IPS-11a (cell line): ENCODE data around the gene LRP4.
"Not testable (repeated sequence)": the region's sequence is repeated elsewhere in the genome, so short reads cannot be mapped to it uniquely, and the experiment has no call there.

Experiments used
- H3K4me3 ChIP-seq: one replicate; pipeline ENCODE4 v1.5.1; 2013; ENCODE audit warnings: low read depth, low read length, control low read depth

LRP4 gene

DNA sequence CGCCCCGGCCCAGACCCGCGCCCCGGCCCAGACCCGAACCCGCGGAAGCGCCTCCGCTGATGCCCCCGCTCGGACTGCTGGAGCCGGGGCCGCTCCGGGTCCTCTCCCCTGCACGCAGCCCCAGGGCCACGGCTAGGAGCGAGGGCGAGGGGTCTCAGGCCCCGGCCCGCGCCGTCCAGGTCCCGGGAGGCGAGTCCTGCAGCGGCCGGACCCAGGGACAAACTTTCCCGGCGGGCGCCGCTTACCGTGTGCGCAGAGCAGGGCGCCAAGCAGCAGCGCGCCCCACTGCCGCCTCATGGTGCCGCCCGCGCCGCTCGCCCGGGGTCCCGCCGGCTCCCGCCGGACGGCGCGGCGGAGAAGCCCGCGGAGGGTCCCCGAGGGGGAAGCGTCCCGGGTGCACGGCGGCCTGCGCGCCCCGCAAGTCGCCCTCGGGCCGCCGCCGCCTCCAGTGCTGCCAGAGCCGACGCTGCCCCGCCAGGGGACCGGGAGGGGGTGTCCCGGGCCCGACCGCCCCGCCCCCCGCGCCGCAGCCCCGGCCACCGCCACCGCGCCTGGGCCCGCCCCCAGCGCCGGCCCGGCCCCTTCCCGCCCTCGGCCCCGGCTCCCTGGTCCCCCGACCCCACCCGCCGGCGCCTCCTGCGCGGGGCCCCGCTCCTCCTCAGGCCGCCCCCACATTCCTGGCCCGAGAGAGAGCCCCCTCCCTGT, at the start of gene LRP4:
Gene LRP4, minus strand, starts transcription at position 468 of the 705 bp plus-strand sequence. Its CDS starts 171 bp downstream, at position 297.
- peak within 1 kb of the TSS; percentile 65 for H3K4me3 ChIP-seq

DNA sequence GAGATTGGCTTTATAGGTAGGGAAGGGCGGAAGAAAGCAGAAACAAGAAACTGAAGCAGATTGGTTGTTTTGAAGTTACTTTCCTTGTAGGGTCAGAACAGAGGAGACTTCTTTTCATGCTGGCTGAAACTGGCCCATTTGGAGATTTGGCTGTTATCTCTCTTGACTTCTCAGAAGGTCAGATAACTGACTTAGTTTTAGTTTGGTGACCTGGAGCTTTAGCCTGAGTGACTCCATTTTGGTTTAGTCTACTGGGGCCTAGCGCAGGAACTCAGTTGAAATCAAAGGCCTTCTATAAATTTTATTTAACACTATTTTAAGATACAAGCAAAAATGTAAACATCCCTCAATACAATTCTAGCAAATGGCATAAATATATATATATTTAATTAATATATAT, 49.6 kb upstream of the LRP4 start:
- H3K4me3 ChIP-seq = no peak overlapping the region

- H3K4me3 ChIP-seq = no peak overlapping the region
These were observed 48.4 kb upstream of the LRP4 start for GRCh38 chr11:46966773-46967172.

DNA sequence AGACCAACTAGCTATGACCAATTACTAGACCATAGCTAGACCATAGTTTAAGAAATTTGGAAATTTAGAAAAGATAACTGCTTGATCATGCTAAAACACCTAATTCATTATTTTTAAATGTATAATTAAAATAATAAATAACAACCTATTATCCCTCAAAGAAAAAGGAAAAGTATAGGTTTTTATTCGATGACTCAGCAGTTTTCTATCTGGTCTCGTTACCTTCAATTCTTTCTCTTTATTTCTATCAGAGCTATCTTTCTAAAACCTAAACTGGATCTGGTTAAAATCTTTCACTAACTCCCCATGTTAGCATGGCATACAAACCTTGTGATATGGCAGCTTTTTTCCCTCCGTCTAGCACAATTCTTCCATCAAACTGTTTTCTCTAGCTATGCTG, 45.5 kb upstream of the LRP4 start:
- no peak overlapping the region for H3K4me3 ChIP-seq

- not testable (repeated sequence) for H3K4me3 ChIP-seq
These were observed 43.5 kb upstream of the LRP4 start for GRCh38 chr11:46961886-46962285.

DNA sequence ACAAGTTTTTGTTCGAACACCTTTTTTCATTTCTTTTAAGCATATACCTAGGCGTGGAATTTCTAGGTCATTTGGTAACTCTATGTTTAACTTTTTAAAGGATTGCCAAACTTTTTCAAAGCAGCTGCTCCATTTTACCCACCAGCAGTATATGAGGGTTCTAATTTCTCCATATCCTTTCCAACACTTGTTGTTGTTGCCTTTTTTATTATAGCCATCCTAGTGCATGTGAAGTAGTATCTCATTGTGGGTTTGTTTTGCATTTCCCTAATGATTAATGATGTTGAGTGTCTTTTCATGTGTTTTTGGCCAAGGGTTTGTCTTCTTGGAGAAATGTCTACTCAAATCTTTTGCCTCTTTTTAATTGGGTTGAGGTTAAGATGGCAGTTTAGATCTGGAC, 42.7 kb upstream of the LRP4 start:
- no peak overlapping the region for H3K4me3 ChIP-seq

DNA sequence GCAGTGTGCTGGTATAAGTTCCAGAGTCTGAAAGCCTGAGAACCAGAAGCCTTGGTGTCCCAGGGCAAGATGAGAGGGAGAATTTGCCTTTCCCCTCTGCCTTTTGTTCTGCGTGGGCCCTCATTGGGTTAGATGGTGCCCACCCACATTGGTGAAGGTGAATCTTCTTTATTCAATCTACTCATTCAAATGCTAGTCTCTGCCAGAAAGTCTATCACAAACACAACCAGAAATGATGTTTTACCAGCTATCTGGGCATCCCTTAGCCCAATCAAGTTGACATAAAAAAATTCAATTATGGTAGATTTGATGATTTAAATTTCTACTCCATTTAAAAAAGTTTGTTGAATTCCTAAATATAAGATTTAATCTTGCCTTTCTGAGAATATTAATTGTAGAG, 40.4 kb upstream of the LRP4 start:
- no peak overlapping the region for H3K4me3 ChIP-seq

DNA sequence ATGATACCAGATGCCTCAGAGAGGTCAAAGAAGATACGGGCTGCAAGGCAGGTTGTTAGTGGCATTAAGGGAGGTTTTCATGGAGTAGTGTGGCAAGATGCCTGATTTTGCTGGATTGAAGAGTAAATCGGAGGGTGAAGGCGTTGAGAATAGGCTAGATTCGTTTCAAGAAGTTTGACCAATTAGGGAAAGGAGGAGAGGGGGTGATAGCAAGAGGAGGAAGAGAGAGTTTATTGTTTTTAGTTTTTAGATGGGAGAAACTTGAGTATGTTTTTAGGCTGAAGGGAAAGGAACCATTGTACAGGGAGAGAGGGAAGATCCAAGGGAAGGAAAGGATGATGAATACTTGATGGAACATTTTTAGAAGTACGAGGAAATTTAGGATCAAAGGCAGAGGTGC, 34.7 kb upstream of the LRP4 start:
- no peak overlapping the region for H3K4me3 ChIP-seq

- no peak overlapping the region for H3K4me3 ChIP-seq
These were observed 34.2 kb upstream of the LRP4 start for GRCh38 chr11:46952553-46952952.

GRCh38 chr11:46951864-46952263, 33.5 kb upstream of the LRP4 start:
- H3K4me3 ChIP-seq = no peak overlapping the region

DNA sequence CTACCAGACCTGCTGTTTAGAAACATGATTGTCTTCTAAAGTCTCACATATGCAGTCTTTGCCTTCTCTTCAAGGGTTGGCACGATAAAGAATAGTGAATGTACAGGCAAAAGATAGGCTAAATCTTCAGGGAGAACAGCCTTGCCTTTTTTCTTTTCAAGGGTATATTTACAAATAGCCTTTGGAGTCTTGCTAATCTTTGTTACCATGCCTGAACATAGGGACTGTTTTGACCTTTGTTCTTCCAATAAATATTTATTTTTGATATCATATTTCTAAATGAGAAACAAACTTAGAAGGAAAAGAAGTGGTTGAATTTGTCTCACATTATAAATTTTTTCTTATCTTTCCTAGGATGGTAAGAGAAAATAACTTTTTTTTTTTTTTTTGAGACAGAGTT, 30.9 kb upstream of the LRP4 start:
- no peak overlapping the region for H3K4me3 ChIP-seq

DNA sequence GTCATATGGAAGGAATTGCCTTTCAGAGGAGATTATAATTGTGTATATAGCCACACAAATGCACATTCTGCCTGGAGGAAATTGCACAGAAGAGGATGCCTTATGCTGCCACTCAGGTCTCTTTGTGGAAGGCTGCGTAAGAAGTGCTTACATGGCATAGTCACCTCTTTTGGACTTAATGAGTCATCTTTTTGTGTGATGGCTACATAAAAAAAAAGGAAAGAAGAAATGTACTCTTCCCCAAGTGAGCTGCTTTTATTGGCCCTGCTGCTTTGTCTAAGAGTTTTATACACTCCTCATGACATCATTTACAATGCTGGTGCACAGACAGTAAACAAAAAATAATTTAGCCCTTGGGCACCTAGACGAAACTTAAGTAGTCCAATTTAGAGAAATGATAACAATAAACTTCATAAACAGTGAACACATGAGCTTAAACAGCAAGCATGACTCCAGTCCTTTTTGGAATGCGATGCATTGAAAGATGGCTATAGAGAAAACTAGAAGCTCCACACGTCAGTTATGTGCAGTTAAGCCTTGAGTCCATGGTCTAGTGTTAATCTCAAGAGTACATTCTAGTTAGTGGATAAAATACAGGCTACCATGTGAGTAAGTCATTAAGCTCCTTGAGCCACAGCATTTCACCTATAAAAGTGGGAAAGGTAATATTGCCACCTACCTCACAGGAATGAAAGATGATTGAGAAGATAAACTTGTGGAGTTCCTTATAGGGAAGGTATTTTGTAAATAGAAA, 30.2 kb upstream of the LRP4 start:
- H3K4me3 ChIP-seq = no peak overlapping the region

GRCh38 chr11:46947399-46948077, 29.2 kb upstream of the LRP4 start:
- no peak overlapping the region for H3K4me3 ChIP-seq

DNA sequence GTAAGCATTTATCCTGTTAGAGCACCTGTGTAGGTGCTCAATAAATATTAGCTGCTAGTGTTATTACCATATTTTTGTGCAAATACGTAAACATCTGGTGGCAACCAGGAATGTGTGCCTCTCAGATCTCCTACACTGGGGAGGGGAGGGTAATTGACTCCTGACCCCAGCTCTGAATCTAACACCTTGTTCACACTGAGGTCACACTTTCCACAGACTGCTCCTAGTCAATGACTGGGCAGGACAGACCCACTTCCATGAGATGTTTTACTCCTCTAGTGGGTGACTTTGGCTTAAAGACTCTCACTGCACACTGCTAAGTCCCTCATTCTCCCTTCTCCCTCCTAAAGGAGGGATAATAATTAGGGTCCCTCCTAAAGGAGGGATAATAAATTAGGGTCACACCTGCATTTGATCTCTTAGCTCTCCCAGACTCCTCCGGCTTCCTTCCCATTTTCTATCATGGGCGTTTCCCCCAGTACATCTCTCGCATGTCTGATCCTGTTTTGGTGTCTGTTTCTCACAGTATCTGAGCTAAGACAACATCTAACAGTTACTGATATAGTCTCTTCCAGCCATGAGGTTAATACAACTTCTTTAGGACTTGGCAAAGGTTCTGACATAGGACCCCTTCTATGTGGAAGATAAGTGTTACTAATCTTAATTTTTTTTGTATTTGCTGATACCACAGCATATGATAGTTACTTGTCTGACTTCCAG, 26.2 kb upstream of the LRP4 start:
- H3K4me3 ChIP-seq = no peak overlapping the region

GRCh38 chr11:46942172-46942571, 23.8 kb upstream of the LRP4 start:
- no peak overlapping the region for H3K4me3 ChIP-seq

DNA sequence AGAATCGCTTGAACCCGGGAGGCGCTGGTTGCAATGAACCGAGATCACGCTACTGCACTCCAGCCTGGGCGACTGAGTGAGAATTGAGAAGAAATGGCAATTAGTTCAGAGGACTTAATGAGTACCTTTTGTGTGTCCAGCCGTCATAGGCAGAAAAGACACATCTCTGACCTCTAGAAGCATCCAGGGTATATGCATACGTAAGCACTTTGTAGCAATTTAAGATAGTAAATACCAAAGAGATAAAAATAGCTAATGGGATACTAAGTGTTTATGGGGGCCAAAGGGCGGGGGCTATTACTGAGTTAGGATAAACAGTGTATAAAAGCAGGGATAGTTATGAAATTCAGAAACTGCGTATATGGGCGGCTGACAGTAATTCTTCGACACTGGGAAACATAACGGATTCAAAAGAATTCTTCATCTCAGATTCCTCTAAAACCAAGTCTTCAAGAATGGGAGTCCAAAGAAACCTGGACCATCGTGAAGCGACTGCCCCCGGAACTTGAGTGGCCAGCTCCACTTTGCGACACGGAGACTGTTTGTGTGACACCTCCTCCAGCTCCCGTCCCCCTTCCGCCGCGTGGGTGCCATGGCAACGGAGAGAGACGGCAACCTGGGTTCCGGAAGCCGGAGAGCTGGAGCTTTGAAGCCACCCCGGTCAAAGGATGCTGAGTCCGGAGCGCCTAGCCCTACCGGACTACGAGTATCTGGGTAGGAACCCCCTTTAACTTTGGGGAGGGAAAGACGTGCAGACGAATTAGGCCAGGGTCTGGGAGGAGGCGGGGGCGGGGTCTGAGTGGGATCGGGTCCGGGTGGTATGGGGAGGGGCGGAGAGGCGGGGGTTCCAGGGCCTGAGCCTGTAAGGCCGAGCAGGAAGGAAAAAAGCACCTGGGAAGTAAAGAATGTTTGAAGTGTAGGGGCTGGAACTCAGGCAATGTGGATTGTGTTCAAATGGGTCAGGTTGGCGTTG, 18.1 kb upstream of the LRP4 start, which contains the start of gene CSTPP1:
Gene CSTPP1, plus strand, starts transcription at position 624 of the 973 bp plus-strand sequence. Its CDS starts 45 bp downstream, at position 669.
- peak within 1 kb of the TSS; percentile 74 for H3K4me3 ChIP-seq

DNA sequence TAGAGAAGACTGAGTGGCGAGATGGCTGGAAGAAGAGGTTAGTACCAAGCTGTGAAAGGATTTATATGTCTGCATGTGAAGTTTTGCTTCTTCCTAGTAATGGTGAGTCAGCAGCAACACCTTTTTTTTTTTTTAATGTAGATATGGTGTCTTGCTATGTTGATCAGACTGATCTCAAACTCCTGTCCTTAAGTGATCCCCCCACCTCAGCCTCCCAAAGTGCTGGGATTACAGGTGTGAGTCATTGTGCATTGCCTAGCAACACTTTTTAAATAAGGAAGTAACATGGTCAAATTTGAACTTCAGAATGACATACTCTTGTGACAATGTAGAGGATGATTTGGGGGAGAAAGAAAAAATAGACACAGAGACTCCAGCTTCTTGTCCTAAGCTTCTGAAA, 11.7 kb upstream of the LRP4 start:
- no peak overlapping the region for H3K4me3 ChIP-seq

DNA sequence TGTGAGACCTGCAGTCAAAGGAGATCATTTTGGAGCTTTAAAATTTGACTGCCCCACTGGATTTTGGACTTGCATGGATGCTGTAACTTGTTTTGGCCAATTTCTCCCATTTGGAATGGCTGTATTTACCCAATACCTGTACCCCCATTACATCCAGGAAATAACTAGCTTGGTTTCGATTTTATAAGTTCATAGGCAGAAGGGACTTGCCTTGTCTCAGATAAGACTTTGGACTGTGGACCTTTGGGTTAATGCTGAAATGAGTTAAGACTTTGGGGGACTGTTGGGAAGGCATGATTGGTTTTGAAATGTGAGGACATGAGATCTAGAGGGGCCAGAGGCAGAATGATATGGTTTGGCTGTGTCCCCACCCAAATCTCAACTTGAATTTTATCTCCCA, 10.4 kb upstream of the LRP4 start:
- not testable (repeated sequence) for H3K4me3 ChIP-seq

- H3K4me3 ChIP-seq = not testable (repeated sequence)
These were observed 9.6 kb upstream of the LRP4 start for GRCh38 chr11:46927928-46928327.

DNA sequence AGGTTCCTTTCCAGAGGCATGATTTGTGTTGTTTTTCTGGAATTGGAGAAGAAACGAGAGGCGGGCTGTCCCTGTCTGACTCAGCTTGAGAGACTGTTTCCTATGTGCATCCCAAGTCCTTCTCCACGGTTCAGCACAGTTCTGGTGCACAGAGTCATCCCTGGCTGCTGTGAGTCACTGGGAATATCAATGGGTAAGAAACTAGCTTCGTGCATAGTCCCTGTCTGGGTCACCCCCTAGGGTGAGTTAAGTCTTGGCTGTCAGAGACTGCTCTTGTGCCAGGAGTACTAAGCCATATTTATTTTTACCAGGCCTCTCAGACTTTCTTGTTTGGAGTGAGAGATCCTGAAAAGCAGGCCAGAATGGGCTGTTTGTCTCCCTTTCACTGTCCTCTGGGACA, 2.4 kb upstream of the LRP4 start:
- H3K4me3 ChIP-seq = no peak overlapping the region
